K562 (cell line): ENCODE data around the gene LRRC4. TPM values are rescaled to one million over a fixed set of nuclear protein-coding genes. Genes with fewer than 3 reads are reported as not detected.

Source experiments
- ARID1B ChIP-seq: fragments of 450-650 bp; IDR thresholded peaks from 2 replicates; pipeline ENCODE4 v1.6.1; 2016; ENCODE audit warnings: antibody characterized with exemption, mild to moderate bottlenecking, inconsistent platforms
- BCOR ChIP-seq: fragments of 450-650 bp; IDR thresholded peaks from 2 replicates; pipeline ENCODE4 v1.6.1; 2016
- CCNT2 ChIP-seq: IDR thresholded peaks from 2 replicates; pipeline ENCODE4 v1.6.1; 2011; ENCODE audit warnings: borderline replicate concordance, low read depth, mild to moderate bottlenecking, moderate library complexity, mixed read lengths, low read length; ENCODE audit not compliant: insufficient read length; ENCODE audit errors: extremely low read depth
- CTBP1 ChIP-seq: fragments of 450-650 bp; IDR thresholded peaks from 2 replicates; pipeline ENCODE4 v1.6.1; 2016; ENCODE audit warnings: borderline replicate concordance
- CXXC5 ChIP-seq: fragments of 250-450 bp; sonication (Bioruptor Pico); IDR thresholded peaks from 2 replicates; pipeline ENCODE4 v1.8.0; 2022; ENCODE audit warnings: inconsistent platforms, mild to moderate bottlenecking, moderate library complexity
- GATA2 ChIP-seq: sonication (generic); formaldehyde crosslinking; IDR thresholded peaks from 2 replicates; pipeline ENCODE4 v1.4.0; 2020; ENCODE audit warnings: mild to moderate bottlenecking, missing genetic modification reagents
- GATAD2B ChIP-seq: fragments of 450-650 bp; IDR thresholded peaks from 2 replicates; pipeline ENCODE4 v1.6.1; 2017; ENCODE audit warnings: mild to moderate bottlenecking, borderline replicate concordance
- GTF2F1 ChIP-seq: IDR thresholded peaks from 2 replicates; pipeline ENCODE4 v1.6.1; 2011; ENCODE audit warnings: low read depth, low read length, improper control_type of control experiment
- JUND ChIP-seq, 2 experiments: IDR thresholded peaks; 2 replicates in 1 of 2; 3 replicates in 1 of 2; pipeline ENCODE4 v1.6.1; 2011; ENCODE audit warnings: borderline replicate concordance in 2 of 2, low read depth in 2 of 2, low read length in 2 of 2, improper control_type of control experiment in 1 of 2, missing biosample characterization in 1 of 2, missing genetic modification characterization in 1 of 2, missing genetic modification reagents in 1 of 2
- LARP7 ChIP-seq: fragments of 450-650 bp; IDR thresholded peaks from 2 replicates; pipeline ENCODE4 v1.6.1; 2016
- NCOR1 ChIP-seq: fragments of 450-650 bp; IDR thresholded peaks from 2 replicates; pipeline ENCODE4 v1.6.1; 2016; ENCODE audit warnings: mild to moderate bottlenecking, moderate library complexity
- NEUROD1 ChIP-seq: fragments of 150-350 bp; IDR thresholded peaks from 2 replicates; pipeline ENCODE4 v1.6.1; 2014; ENCODE audit warnings: borderline replicate concordance, low read length, low read depth; ENCODE audit not compliant: partially characterized antibody
- SRSF3 ChIP-seq: fragments of 200-400 bp; formaldehyde crosslinking; IDR thresholded peaks from 2 replicates; pipeline ENCODE4 v1.6.1; 2016; ENCODE audit warnings: mild to moderate bottlenecking, low read length, moderate library complexity; ENCODE audit not compliant: insufficient read depth
- TAL1 ChIP-seq: fragments of 450-650 bp; IDR thresholded peaks from 2 replicates; pipeline ENCODE4 v1.6.1; 2016; ENCODE audit warnings: mild to moderate bottlenecking
- ZBTB17 ChIP-seq: fragments of 450-650 bp; formaldehyde crosslinking; IDR thresholded peaks from 2 replicates; pipeline ENCODE4 v1.4.0; 2020; ENCODE audit warnings: mild to moderate bottlenecking
- ZNF274 ChIP-seq: IDR thresholded peaks from 2 replicates; pipeline ENCODE4 v1.6.1; 2011; ENCODE audit warnings: low read depth, mild to moderate bottlenecking, low read length, moderate library complexity, borderline replicate concordance
- polyA plus RNA-seq, 8 experiments: library from polyadenylated mRNA; depleted of rRNA in 4 of 8; stranded (reverse) in 5 of 8; unstranded in 3 of 8; fragments of >200 nt; fragmentation: Nextera tagmentation in 2 of 8; fragmentation: Illumina TruSeq in 1 of 8; extraction: Ambion mirVana in 2 of 8; extraction: Trizol in 1 of 8; gene quantifications; 2 replicates each; pipeline versions ENCODE4 v1.2.1 to v1.2.3, GENCODE V29; 2011 to 2014; ENCODE audit warnings: inconsistent platforms in 1 of 8, missing spikeins in 1 of 8
- total RNA-seq, 7 experiments: library from RNA; depleted of rRNA in 6 of 7; stranded (reverse); fragments of >200 nt in 6 of 7; fragmentation: Illumina TruSeq in 2 of 7; extraction: Trizol in 2 of 7; gene quantifications; 2 replicates each; pipeline versions ENCODE4 v1.2.1 to v1.2.3, GENCODE V29; 2011 to 2021; ENCODE audit warnings: low replicate concordance in 1 of 7
- TF ChIP-seq, protein P1 (sequence below): fragments of 250-450 bp; sonication (Bioruptor Pico); IDR thresholded peaks from 2 replicates; pipeline ENCODE4 v1.9.0; 2021; ENCODE audit warnings: mild to moderate bottlenecking, inconsistent platforms
- TF ChIP-seq, protein P2 (sequence below): fragments of 450-650 bp; IDR thresholded peaks from 2 replicates; pipeline ENCODE4 v1.6.1; 2016; ENCODE audit warnings: missing biosample characterization, missing genetic modification characterization
- TF ChIP-seq, protein P3 (sequence below), 2 experiments: fragments of 450-650 bp; conservative IDR thresholded peaks; 2 replicates each; pipeline ENCODE4 v1.6.1; 2017; ENCODE audit warnings: mild to moderate bottlenecking in 2 of 2, moderate library complexity in 2 of 2
- TF ChIP-seq, protein P4 (sequence below): fragments of 450-650 bp; IDR thresholded peaks from 2 replicates; pipeline ENCODE4 v1.6.1; 2016; ENCODE audit warnings: borderline replicate concordance

LRRC4 gene
- total and polyA plus RNA-seq, 9 of the 15 experiments (the other 6 are each of a cell fraction or from before 2014, with no cell fraction given): 0.04 to 0.11 TPM; not detected in 7

DNA sequence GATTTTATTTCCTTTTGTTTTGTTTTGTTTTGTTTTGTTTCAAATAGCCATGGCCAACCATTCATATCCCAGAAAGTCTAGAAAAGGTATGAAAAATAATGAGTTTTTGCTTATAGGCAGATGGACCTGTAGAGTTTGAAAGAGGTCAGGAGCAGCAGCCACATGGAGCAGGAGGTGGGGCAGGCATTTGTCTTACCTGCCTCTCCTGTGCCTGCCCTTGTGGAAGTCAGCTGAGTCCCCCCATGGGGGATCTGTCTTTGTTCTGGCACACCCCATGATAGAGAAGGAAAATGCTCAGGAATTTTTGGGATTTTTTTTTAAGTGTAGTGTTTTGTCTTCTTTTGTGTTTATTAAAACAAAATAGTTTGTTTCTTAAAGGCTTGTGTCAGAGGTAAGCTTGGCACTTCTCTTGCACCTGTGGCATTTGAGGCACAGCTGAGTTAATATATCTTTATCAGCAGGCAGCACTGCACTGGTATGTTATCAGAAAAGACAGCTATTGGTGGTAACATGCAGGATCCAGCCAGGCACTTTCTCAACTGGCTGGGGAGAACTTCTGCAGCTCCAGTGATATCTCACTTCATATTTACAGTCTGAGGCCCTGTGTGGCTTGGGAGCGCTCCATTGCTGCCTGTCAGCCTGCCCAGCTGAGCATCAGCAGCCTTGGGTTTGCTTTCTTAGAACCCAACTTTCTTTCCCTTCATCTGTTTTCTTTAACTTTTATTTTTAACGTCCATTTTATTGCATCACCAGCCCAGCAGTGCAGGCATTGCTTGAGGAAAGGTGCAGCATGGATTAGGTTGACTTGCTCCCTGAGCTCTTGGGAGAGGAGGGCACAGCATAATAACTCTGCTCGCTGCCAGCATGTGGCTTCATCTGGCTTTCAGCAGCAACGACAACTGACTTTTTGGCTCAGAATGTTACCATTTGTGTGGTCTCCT lies 44.4 kb downstream of the LRRC4 start (continued):
- TF ChIP-seq SRSF3 (no peak), BCOR (0 out of 2 replicates have a peak, but pooled peaks have one; percentile 22), NCOR1 (peak; percentile 94), GTF2F1 (no peak), CTBP1 (peak; percentile 77; the same call in 1 of the 2 replicates), LARP7 (no peak), NEUROD1 (no peak), CXXC5 (CRISPR knock-in tag) (0 out of 2 replicates have a peak, but pooled peaks have one; percentile 46), CCNT2 (peak; percentile 73), GATA2 (CRISPR knock-in tag) (peak; percentile 83), TAL1 (peak; percentile 95), JUND (IDR thresholded peaks at IDR 0.05; ENCODE audit: borderline replicate concordance, low read depth, low read length) (peak; percentile 54; the same call in 1 of the 2 replicates), JUND (tag; IDR thresholded peaks at IDR 0.05; ENCODE audit: borderline replicate concordance, low read depth, low read length) (peak; percentile 47; the same call in 1 of the 3 replicates), ZNF274 (peak; percentile 71; the same call in 1 of the 2 replicates), ARID1B (peak; percentile 96), ZBTB17 (CRISPR knock-in tag) (peak; percentile 88), GATAD2B (peak; percentile 68; the same call in 1 of the 2 replicates)
- TF ChIP-seq, protein P1, sequence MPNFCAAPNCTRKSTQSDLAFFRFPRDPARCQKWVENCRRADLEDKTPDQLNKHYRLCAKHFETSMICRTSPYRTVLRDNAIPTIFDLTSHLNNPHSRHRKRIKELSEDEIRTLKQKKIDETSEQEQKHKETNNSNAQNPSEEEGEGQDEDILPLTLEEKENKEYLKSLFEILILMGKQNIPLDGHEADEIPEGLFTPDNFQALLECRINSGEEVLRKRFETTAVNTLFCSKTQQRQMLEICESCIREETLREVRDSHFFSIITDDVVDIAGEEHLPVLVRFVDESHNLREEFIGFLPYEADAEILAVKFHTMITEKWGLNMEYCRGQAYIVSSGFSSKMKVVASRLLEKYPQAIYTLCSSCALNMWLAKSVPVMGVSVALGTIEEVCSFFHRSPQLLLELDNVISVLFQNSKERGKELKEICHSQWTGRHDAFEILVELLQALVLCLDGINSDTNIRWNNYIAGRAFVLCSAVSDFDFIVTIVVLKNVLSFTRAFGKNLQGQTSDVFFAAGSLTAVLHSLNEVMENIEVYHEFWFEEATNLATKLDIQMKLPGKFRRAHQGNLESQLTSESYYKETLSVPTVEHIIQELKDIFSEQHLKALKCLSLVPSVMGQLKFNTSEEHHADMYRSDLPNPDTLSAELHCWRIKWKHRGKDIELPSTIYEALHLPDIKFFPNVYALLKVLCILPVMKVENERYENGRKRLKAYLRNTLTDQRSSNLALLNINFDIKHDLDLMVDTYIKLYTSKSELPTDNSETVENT (CRISPR knock-in tag): no peak
- TF ChIP-seq, protein P2, sequence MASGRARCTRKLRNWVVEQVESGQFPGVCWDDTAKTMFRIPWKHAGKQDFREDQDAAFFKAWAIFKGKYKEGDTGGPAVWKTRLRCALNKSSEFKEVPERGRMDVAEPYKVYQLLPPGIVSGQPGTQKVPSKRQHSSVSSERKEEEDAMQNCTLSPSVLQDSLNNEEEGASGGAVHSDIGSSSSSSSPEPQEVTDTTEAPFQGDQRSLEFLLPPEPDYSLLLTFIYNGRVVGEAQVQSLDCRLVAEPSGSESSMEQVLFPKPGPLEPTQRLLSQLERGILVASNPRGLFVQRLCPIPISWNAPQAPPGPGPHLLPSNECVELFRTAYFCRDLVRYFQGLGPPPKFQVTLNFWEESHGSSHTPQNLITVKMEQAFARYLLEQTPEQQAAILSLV (tag): no peak
- TF ChIP-seq, protein P3, sequence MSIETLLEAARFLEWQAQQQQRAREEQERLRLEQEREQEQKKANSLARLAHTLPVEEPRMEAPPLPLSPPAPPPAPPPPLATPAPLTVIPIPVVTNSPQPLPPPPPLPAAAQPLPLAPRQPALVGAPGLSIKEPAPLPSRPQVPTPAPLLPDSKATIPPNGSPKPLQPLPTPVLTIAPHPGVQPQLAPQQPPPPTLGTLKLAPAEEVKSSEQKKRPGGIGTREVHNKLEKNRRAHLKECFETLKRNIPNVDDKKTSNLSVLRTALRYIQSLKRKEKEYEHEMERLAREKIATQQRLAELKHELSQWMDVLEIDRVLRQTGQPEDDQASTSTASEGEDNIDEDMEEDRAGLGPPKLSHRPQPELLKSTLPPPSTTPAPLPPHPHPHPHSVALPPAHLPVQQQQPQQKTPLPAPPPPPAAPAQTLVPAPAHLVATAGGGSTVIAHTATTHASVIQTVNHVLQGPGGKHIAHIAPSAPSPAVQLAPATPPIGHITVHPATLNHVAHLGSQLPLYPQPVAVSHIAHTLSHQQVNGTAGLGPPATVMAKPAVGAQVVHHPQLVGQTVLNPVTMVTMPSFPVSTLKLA (conservative IDR thresholded peaks at IDR 0.05): 0 out of 4 replicates have a peak, but pooled peaks of 1 of the 2 experiments have one; percentile 57
- TF ChIP-seq, protein P4, sequence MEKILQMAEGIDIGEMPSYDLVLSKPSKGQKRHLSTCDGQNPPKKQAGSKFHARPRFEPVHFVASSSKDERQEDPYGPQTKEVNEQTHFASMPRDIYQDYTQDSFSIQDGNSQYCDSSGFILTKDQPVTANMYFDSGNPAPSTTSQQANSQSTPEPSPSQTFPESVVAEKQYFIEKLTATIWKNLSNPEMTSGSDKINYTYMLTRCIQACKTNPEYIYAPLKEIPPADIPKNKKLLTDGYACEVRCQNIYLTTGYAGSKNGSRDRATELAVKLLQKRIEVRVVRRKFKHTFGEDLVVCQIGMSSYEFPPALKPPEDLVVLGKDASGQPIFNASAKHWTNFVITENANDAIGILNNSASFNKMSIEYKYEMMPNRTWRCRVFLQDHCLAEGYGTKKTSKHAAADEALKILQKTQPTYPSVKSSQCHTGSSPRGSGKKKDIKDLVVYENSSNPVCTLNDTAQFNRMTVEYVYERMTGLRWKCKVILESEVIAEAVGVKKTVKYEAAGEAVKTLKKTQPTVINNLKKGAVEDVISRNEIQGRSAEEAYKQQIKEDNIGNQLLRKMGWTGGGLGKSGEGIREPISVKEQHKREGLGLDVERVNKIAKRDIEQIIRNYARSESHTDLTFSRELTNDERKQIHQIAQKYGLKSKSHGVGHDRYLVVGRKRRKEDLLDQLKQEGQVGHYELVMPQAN: peak; percentile 39; the same call in 1 of the 2 replicates
